ENCODE measurements around the gene SKI. TPM values are rescaled to one million over a fixed set of nuclear protein-coding genes. Genes with fewer than 3 reads are reported as not detected.

SKI gene
- total RNA-seq, 1 donor from 2014 or later, result 66.2 TPM

DNA sequence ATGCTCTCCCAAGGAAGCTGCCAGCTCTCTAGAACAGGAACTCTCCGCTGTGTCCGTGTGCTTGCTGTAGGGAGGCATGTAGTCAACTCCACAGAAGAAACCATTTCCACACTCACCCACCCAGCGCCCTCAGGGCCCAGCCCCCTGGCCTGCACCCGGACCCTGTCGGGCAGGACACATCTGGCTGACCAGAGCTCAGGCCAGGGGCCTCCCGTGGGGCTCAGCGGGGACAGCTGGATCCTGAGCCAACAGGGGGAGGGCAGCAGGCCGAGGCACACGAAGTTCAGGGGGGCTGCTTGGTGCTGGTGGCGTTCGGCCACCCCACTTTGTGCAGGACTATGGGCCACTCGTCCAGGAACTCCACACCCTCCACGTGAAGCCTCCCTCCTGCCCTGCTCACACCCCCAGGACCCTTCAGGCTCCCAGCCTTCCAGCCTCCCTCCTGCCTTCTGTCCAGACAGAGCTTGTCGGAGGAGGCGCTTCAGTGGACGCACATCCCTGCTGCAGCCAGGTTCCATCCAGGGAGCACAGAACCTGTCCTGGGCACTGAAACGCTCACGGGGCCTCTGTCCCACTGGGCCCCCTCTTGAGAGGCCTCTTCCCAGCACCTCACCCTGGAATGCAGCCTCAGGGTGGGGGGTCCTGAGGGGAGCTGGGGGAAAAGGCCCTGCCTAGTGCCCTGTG is 18.6 kb upstream of the SKI start:
- Histone ChIP-seq H3K4me3 (ENCODE audit: insufficient read depth, low read depth, low read length) (no peak overlapping the region), H3K27me3 (ENCODE audit: insufficient read depth, low read length) (no peaks in the 10 kb centered on the region), H3K4me1 (ENCODE audit: insufficient read depth, low read length) (peaks cover 63% of the 10 kb centered on the region), H2AFZ (ENCODE audit: low read depth, low read length) (no peak overlapping the region), H3K9me3 (ENCODE audit: insufficient read depth, low read depth, low read length) (no peaks in the 10 kb centered on the region), H3K36me3 (ENCODE audit: insufficient read depth, low read length) (no peaks in the 10 kb centered on the region), H3K27ac (ENCODE audit: low read depth, low read length) (no peak overlapping the region), H3K79me2 (ENCODE audit: insufficient read depth, low read length) (no peaks in the 10 kb centered on the region), H3K9ac (ENCODE audit: low read length) (no peak overlapping the region), H4K20me1 (ENCODE audit: insufficient read depth, low read length) (no peaks in the 10 kb centered on the region), H3K4me2 (ENCODE audit: low read length) (no peak overlapping the region)
- Mint-ChIP-seq H3K4me1 (ENCODE audit: low read depth, unreplicated experiment) (peaks cover 3% of the 10 kb centered on the region), H3K27ac (ENCODE audit: unreplicated experiment) (no peak overlapping the region), H3K9me3 (ENCODE audit: unreplicated experiment) (no peaks in the 10 kb centered on the region), H3K36me3 (ENCODE audit: low read depth, unreplicated experiment) (peaks cover 3% of the 10 kb centered on the region), H3K4me3 (ENCODE audit: unreplicated experiment) (no peak overlapping the region), H3K27me3 (ENCODE audit: low read depth, unreplicated experiment) (peaks cover 5% of the 10 kb centered on the region)
- TF ChIP-seq, protein P1, sequence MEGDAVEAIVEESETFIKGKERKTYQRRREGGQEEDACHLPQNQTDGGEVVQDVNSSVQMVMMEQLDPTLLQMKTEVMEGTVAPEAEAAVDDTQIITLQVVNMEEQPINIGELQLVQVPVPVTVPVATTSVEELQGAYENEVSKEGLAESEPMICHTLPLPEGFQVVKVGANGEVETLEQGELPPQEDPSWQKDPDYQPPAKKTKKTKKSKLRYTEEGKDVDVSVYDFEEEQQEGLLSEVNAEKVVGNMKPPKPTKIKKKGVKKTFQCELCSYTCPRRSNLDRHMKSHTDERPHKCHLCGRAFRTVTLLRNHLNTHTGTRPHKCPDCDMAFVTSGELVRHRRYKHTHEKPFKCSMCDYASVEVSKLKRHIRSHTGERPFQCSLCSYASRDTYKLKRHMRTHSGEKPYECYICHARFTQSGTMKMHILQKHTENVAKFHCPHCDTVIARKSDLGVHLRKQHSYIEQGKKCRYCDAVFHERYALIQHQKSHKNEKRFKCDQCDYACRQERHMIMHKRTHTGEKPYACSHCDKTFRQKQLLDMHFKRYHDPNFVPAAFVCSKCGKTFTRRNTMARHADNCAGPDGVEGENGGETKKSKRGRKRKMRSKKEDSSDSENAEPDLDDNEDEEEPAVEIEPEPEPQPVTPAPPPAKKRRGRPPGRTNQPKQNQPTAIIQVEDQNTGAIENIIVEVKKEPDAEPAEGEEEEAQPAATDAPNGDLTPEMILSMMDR (IDR thresholded peaks at IDR 0.05; ENCODE audit: insufficient read depth, low read depth, low read length), result no peak
- TF ChIP-seq EZH2 (IDR thresholded peaks at IDR 0.05; ENCODE audit: insufficient read depth, low read length), result no peak
- FAIRE-seq (no peak), DNase-seq (ENCODE audit: low read depth) (no peak)

DNA sequence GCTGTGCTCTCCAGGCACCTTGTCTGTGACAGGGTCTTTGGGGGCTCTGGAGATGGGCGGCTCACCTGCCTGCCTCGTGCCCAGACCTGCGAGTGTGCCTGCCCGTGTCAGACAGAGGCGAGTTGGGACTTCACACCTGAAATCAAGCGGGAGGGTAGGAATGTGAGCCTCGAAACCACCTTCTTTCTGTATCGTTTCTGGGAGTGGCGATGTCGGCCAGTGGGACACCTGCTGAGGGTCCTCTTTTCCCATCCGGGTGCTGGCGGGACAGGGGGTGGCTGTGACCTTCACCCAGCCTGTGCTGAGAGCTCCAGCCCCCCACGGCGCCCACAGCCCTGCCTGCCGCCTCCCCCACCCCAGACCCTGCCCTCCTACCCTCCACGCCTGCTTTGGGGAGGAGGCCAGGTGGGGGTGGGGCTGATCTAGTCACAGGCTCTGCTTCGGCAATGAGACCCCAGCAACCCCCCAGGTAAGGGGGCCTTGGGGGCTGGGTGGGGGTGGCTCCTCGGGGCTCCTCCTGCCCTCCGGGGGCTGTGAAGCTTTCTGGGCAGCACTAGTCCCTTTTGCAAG is 17.9 kb upstream of the SKI start:
- Histone ChIP-seq H3K4me2 (ENCODE audit: low read length) (no peak overlapping the region), H3K27ac (ENCODE audit: low read depth, low read length) (no peak overlapping the region), H2AFZ (ENCODE audit: low read depth, low read length) (no peak overlapping the region), H3K36me3 (ENCODE audit: insufficient read depth, low read length) (no peaks in the 10 kb centered on the region), H4K20me1 (ENCODE audit: insufficient read depth, low read length) (no peaks in the 10 kb centered on the region), H3K4me1 (ENCODE audit: insufficient read depth, low read length) (peaks cover 64% of the 10 kb centered on the region), H3K4me3 (ENCODE audit: insufficient read depth, low read depth, low read length) (no peak overlapping the region), H3K27me3 (ENCODE audit: insufficient read depth, low read length) (no peaks in the 10 kb centered on the region), H3K9ac (ENCODE audit: low read length) (no peak overlapping the region), H3K9me3 (ENCODE audit: insufficient read depth, low read depth, low read length) (no peaks in the 10 kb centered on the region), H3K79me2 (ENCODE audit: insufficient read depth, low read length) (no peaks in the 10 kb centered on the region)
- TF ChIP-seq EZH2 (IDR thresholded peaks at IDR 0.05; ENCODE audit: insufficient read depth, low read length), result no peak
- TF ChIP-seq, protein P1 (IDR thresholded peaks at IDR 0.05; ENCODE audit: insufficient read depth, low read depth, low read length), result no peak
- Mint-ChIP-seq H3K4me1 (ENCODE audit: low read depth, unreplicated experiment) (peaks cover 3% of the 10 kb centered on the region), H3K27me3 (ENCODE audit: low read depth, unreplicated experiment) (peaks cover 5% of the 10 kb centered on the region), H3K9me3 (ENCODE audit: unreplicated experiment) (no peaks in the 10 kb centered on the region), H3K36me3 (ENCODE audit: low read depth, unreplicated experiment) (peaks cover 3% of the 10 kb centered on the region), H3K4me3 (ENCODE audit: unreplicated experiment) (no peak overlapping the region), H3K27ac (ENCODE audit: unreplicated experiment) (no peak overlapping the region)
- FAIRE-seq (no peak), DNase-seq (ENCODE audit: low read depth) (no peak)

- H3K4me3 ChIP-seq (ENCODE audit: insufficient read depth, low read depth, low read length), result no peak overlapping the region
- no peak overlapping the region for H3K9ac ChIP-seq (ENCODE audit: low read length)
- no peaks in the 10 kb centered on the region for H4K20me1 ChIP-seq (ENCODE audit: insufficient read depth, low read length)
- H3K27ac ChIP-seq (ENCODE audit: low read depth, low read length), result no peak overlapping the region
- H3K9me3 ChIP-seq (ENCODE audit: insufficient read depth, low read depth, low read length), result no peaks in the 10 kb centered on the region
- no peaks in the 10 kb centered on the region for H3K27me3 ChIP-seq (ENCODE audit: insufficient read depth, low read length)
- Mint-ChIP-seq H3K27me3 (ENCODE audit: low read depth, unreplicated experiment) (peaks cover 5% of the 10 kb centered on the region), H3K4me3 (ENCODE audit: unreplicated experiment) (no peak overlapping the region), H3K27ac (ENCODE audit: unreplicated experiment) (no peak overlapping the region), H3K9me3 (ENCODE audit: unreplicated experiment) (no peaks in the 10 kb centered on the region), H3K36me3 (ENCODE audit: low read depth, unreplicated experiment) (peaks cover 3% of the 10 kb centered on the region), H3K4me1 (ENCODE audit: low read depth, unreplicated experiment) (peaks cover 3% of the 10 kb centered on the region)
- DNase-seq (ENCODE audit: low read depth), result no peak
- no peak for TF ChIP-seq EZH2 (IDR thresholded peaks at IDR 0.05; ENCODE audit: insufficient read depth, low read length)
- TF ChIP-seq, protein P1 (IDR thresholded peaks at IDR 0.05; ENCODE audit: insufficient read depth, low read depth, low read length), result no peak
- no peak overlapping the region for H3K4me2 ChIP-seq (ENCODE audit: low read length)
- peaks cover 58% of the 10 kb centered on the region for H3K4me1 ChIP-seq (ENCODE audit: insufficient read depth, low read length)
- no peak overlapping the region for H2AFZ ChIP-seq (ENCODE audit: low read depth, low read length)
- H3K79me2 ChIP-seq (ENCODE audit: insufficient read depth, low read length), result no peaks in the 10 kb centered on the region
- no peak for FAIRE-seq
- H3K36me3 ChIP-seq (ENCODE audit: insufficient read depth, low read length), result no peaks in the 10 kb centered on the region
These were observed 17.3 kb upstream of the SKI start for GRCh38 chr1:2210786-2211185.

Measured in astrocyte (in vitro differentiated cells and primary cell).